NB4 (cell line): ENCODE measurements around the gene SSBP3.

ENCODE experiments used
- CTCF ChIP-seq: IDR thresholded peaks from one replicate; pipeline ENCODE4 v1.5.1; 2012; ENCODE audit warnings: low read depth, low read length
- POLR2A ChIP-seq: IDR thresholded peaks from 2 replicates; pipeline ENCODE4 v1.6.1; 2011; ENCODE audit warnings: mild to moderate bottlenecking; ENCODE audit not compliant: insufficient read length; ENCODE audit errors: extremely low read depth

DNA sequence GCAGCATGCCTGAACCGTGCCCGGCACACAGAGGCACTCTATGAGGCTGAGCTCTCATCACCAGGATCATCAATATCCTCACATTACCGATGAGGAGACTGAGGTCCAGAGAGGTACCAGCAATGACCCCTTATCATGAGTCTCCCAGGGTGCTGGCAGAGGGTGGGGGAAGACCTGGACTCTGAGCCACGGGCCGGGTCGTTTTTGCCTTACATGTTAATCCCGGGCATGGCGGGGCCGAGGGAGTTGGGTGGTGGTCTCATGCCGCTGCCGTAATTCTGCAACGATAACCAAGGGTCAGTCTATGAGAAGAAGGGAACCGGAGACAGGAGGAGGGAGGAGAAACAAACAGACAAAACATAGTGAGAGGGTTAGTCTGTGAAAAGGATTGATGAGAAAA, 163.2 kb downstream of the SSBP3 start:
- TF ChIP-seq CTCF (no peak), POLR2A (no peak)
